Medulla oblongata (tissue), 1 donor: Measurements from ENCODE around the gene GET4.
"Not testable (repeated sequence)": the region's sequence is repeated elsewhere in the genome, so short reads cannot be mapped to it uniquely, and the experiment has no call there.

Experiments used
- DNase-seq: peaks from one replicate; pipeline ENCODE4 v3.0.0-alpha.2; 2015; ENCODE audit errors: extremely low spot score

GET4 gene

GRCh38 chr7:915291-916218, 39.2 kb downstream of the GET4 start:
- no peak for DNase-seq

- no peak for DNase-seq
Observed at GRCh38 chr7:916291-916941, 40.1 kb downstream of the GET4 start.

GRCh38 chr7:917255-918117, 41.1 kb downstream of the GET4 start:
- DNase-seq = no peak

GRCh38 chr7:918118-918425, 41.7 kb downstream of the GET4 start:
- DNase-seq = no peak

GRCh38 chr7:918441-919113, 42.2 kb downstream of the GET4 start:
- no peak for DNase-seq

GRCh38 chr7:919114-919442, 42.7 kb downstream of the GET4 start:
- no peak for DNase-seq

GRCh38 chr7:919924-920341, 43.6 kb downstream of the GET4 start:
- no peak for DNase-seq

GRCh38 chr7:920351-921070, 44.2 kb downstream of the GET4 start:
- DNase-seq = no peak

GRCh38 chr7:921071-921461, 44.7 kb downstream of the GET4 start:
- DNase-seq = no peak

- no peak for DNase-seq
Observed at GRCh38 chr7:921581-922333, 45.4 kb downstream of the GET4 start.

- no peak for DNase-seq
Observed at GRCh38 chr7:922334-923107, 46.2 kb downstream of the GET4 start.

GRCh38 chr7:923108-924041, 47.0 kb downstream of the GET4 start:
- DNase-seq = peak; percentile 63

GRCh38 chr7:924042-924441, 47.7 kb downstream of the GET4 start:
- DNase-seq = not testable (repeated sequence)

GRCh38 chr7:924541-925231, 48.3 kb downstream of the GET4 start:
- DNase-seq = no peak

- no peak for DNase-seq
Observed at GRCh38 chr7:925601-926000, 49.2 kb downstream of the GET4 start.

- DNase-seq = peak; percentile 76
Observed at GRCh38 chr7:926061-927030, 50.0 kb downstream of the GET4 start.
